Suppressor macrophage treated with lipopolysaccharide for 4 hours (primary cell): ENCODE results near the gene ATP4B.

ENCODE experiments used
- DNase-seq: peaks from one replicate; pipeline ENCODE4 v3.0.0-alpha.2; 2020

The ATP4B gene

GRCh38 chr13:113657851-113658741 lies at the start of gene ATP4B:
Gene ATP4B (minus strand): TSS chr13:113658198. CDS start chr13:113658144, 54 bp downstream.
- no peak for DNase-seq

GRCh38 chr13:113672002-113672651 lies 14.1 kb upstream of the ATP4B start:
- DNase-seq: no peak

- no peak for DNase-seq
These were observed 13.3 kb upstream of the ATP4B start for GRCh38 chr13:113671066-113672001.

GRCh38 chr13:113670541-113670940 lies 12.5 kb upstream of the ATP4B start:
- DNase-seq: no peak

GRCh38 chr13:113669755-113670341 lies 11.8 kb upstream of the ATP4B start:
- no peak for DNase-seq

GRCh38 chr13:113669231-113669754 lies 11.3 kb upstream of the ATP4B start:
- DNase-seq: no peak

- no peak for DNase-seq
These were observed 10.5 kb upstream of the ATP4B start for GRCh38 chr13:113668491-113668971.

GRCh38 chr13:113667771-113668490 lies 9.9 kb upstream of the ATP4B start:
- no peak for DNase-seq

- no peak for DNase-seq
These were observed 9.1 kb upstream of the ATP4B start, which contains the start of gene GRK1 for GRCh38 chr13:113666951-113667701. Gene GRK1 (plus strand): TSS chr13:113667219. CDS start chr13:113667387, 168 bp downstream.

GRCh38 chr13:113666329-113666670 lies 8.3 kb upstream of the ATP4B start:
- DNase-seq: no peak

- DNase-seq: no peak
These were observed 7.8 kb upstream of the ATP4B start for GRCh38 chr13:113665597-113666328.

- DNase-seq: no peak
These were observed 7.0 kb upstream of the ATP4B start for GRCh38 chr13:113664751-113665596.

GRCh38 chr13:113663934-113664333 lies 5.9 kb upstream of the ATP4B start:
- DNase-seq: no peak

GRCh38 chr13:113661509-113661908 lies 3.5 kb upstream of the ATP4B start:
- no peak for DNase-seq

- no peak for DNase-seq
These were observed 2.1 kb upstream of the ATP4B start for GRCh38 chr13:113660066-113660465.

- DNase-seq: no peak
These were observed 1.3 kb upstream of the ATP4B start for GRCh38 chr13:113659337-113659736.

GRCh38 chr13:113658836-113659235 lies 838 bp upstream of the ATP4B start:
- no peak for DNase-seq

- DNase-seq: no peak
These were observed 947 bp downstream of the ATP4B start for GRCh38 chr13:113656831-113657671.
